A172 (cell line): ENCODE data around the gene EOLA2. TPM values are rescaled to one million over a fixed set of nuclear protein-coding genes. Genes with fewer than 3 reads are reported as not detected.
"Not testable (repeated sequence)": the region's sequence is repeated elsewhere in the genome, so short reads cannot be mapped to it uniquely, and the experiment has no call there.

ENCODE experiments used
- DNase-seq: peaks from one replicate; pipeline ENCODE4 v3.0.0-alpha.2; 2015; ENCODE audit warnings: low spot score
- total RNA-seq: library from RNA; depleted of rRNA; stranded (reverse); fragments of >200 nt; shearing (Covaris generic); gene quantifications from 2 replicates; pipeline ENCODE4 v1.2.3, GENCODE V29; 2014

Gene EOLA2
- total RNA-seq, 1 experiment from 2014 or later, result 42.5 TPM

DNA sequence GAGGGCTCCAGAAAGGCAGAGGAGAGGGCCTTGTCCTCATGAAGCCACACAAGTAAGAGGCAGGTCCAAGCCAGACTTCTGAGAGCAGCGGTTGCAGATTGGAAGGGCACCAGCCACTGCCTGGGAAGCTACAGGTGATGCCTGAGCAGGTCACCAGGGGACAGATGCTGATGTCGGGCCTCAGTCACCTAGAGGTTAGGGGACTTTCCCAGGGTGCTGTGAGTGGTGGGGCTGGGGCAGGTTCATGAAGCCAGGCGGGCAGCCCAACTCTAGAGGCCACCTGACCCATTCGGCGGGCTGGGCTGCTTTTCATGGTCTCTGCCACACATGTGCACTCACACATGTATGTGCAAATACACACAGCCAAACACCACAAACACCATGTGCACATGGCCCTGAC lies 5.3 kb downstream of the EOLA2 start:
- not testable (repeated sequence) for DNase-seq

DNA sequence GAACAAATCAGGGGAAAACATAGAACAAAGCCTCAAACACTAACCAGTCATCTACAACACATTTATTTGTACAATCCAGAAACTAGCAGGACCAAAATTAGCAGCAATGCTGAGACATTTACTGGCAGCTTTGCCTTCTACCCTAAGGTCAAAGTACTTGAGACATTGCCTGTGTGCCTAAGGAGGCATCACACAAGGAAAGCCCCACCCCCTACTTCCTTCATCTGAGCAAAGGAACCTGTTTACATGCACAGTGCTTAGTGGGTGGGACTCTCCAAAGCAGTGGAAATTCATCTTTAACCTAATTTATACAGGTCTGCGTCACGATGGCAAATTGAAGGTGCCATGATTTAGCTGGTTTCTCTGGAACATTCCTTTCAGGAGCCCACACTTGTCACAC lies 6.1 kb downstream of the EOLA2 start:
- not testable (repeated sequence) for DNase-seq

- not testable (repeated sequence) for DNase-seq
Measured at GRCh38 chrX:149931355-149931754, 6.9 kb downstream of the EOLA2 start.

- DNase-seq, result not testable (repeated sequence)
Measured at GRCh38 chrX:149929400-149929799, 8.9 kb downstream of the EOLA2 start, which contains the start of gene HSFX4. TSS of gene HSFX4 (plus strand) at chrX:149929573. CDS start at chrX:149929645, 72 bp downstream.

GRCh38 chrX:149928635-149929034 lies 9.7 kb downstream of the EOLA2 start:
- not testable (repeated sequence) for DNase-seq

DNA sequence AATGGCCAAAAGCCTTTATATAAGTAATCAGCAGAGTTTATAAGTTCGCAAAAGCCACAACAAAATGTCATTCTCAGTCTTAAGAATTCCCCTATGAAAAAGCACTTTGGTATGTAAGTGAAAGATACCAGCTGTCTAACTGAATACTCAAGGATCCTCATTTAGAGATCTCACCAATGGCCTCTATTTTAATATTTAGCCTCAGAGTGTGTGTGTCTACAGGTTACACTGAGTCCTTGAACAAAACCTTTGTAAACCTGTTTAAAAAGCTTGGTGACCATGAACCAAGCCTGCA lies 10.4 kb downstream of the EOLA2 start:
- DNase-seq, result not testable (repeated sequence)

- DNase-seq, result not testable (repeated sequence)
Measured at GRCh38 chrX:149927245-149927963, 10.9 kb downstream of the EOLA2 start.

DNA sequence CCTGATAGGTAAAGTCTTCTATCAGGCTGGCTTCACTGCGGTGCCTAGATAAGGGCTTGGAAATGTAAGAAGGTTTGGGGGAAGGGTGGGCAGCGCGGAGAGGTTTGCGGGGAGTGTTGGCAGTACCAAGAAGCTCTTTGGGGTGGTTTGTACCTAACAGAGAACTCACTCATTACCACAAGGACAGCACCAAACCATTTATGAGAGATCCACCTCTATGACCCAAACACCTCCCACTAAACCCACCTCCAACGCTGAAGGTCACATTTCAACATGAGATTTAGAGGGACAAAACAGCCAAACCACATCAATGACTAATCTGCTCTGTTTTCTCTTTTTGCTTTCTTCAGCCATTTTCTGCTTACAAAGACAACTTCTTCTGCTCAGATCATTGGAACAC lies 13.9 kb downstream of the EOLA2 start:
- DNase-seq, result not testable (repeated sequence)

- not testable (repeated sequence) for DNase-seq
Measured at GRCh38 chrX:149923836-149924235, 14.5 kb downstream of the EOLA2 start.

- DNase-seq, result no peak
Measured at GRCh38 chrX:149916745-149917392, 21.4 kb downstream of the EOLA2 start.

- no peak for DNase-seq
Measured at GRCh38 chrX:149910178-149910695, 28.1 kb downstream of the EOLA2 start.

DNA sequence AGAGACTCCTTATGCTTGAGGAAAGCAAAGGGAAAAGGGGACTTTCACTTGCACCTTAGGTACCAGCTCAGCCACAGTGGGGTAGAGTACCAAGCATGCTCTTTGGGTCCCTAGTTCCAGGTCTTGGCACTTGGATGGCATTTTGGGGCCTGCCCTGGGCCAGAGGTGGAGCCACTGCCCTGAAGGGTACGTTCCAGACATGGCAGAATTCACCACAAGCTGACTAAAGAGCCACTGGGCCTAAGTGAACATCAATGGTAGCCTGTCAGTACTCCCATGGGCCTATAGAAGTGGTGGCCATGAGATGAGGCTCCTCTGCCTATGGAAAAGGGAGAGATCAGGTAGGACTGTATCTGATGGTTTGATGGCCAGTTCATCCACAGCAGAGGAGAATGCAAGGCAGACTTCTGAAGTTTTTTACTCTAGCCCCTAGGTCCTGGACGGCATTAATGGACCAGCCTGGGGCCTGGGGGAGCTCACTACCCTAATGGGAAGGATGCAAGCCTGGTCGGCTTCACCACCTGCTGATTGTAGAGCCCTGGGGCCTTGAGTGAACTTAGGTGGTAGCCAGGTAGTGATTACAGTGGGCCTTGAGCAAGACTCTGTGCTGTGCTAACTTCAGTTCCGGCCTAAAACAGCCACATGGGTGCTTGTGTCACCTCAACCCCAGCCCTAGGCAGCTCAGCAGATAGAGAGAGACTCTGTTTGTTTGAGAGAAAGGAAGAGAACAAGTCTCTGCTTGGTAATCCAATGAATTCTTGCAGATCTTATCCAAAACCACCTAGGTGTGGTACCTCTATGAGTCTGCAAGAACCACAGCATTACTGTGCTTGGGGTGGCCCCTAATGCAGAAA lies 28.7 kb downstream of the EOLA2 start:
- no peak for DNase-seq

GRCh38 chrX:149908727-149909126 lies 29.6 kb downstream of the EOLA2 start:
- no peak for DNase-seq

DNA sequence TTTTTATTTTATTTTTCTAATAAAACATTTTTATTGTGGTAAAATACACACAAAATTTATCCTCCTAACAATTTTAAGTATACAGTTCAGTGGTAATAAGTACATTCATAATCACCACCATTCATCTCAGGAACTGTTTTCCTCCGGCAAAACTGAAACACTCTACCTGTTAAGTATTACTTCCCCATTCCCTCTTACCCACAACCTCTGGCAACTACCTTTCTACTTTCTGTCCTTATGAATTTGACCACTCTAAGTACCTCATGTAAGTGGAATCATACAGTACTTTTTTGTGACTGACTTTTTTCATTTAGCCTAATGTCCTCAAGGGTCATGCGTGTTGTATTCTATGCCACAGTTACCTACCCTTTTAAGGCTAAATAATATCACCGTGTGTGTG lies 30.0 kb downstream of the EOLA2 start:
- no peak for DNase-seq

DNA sequence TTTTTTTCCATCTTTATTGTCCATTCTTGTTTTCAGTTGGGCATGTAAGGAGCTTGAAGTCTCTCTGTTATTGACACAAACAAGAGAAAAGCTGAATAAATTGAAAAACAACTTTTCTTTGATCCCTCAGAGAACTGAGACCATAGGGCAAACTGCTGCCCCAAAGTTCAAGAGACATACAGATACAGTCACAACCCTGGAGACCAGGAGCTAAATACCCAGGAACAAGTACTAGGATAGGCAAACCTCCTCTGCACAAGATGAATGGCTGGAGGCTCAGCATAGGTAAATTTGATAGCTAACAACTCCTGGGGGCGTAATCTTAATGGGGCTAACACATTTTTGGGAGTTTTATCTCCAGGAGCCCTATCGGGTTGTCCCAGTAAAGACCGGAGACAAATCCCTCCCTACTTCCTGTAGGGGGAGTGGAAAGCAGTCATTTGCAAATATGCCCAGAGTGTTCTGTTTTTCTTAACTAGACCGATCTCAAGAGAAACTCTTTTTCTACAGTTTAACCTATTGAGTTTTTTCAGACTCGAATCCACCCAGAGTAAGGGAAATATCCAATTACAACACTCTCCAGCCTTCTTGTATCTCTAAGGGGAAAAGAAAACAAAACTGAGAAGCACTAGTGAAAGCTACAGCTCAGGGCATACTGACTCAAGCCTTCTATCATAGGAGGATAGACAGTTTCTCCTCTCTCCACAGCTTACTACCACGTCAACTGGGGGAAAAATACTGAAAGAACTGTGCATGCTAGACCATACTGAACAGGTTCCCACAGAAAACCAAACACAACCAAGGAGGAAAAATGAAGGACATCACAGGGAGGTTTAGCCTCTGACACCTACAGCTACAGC lies 34.2 kb downstream of the EOLA2 start:
- peak; percentile 2 for DNase-seq

DNA sequence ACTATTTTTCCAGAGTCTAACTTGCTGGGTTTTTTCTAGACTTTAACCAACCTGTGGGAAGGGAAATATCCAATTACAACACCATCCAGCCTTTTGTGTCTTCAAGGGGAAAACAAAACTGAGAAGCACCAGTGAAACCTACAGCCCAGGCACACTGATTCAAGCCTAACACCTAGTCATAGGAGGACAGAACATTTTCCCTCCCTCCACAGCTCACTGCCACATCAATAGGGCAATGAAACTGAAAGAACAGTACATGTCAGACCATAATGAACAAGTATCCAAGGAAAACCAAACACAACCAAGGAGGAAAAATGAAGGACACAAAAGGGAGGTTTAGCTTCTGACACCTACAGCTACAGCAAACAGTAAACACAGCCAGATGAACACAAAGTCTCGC lies 39.7 kb downstream of the EOLA2 start:
- no peak for DNase-seq

GRCh38 chrX:149890828-149891227 lies 47.5 kb downstream of the EOLA2 start:
- DNase-seq, result not testable (repeated sequence)
